Cardiac muscle cell (in vitro differentiated cells and primary cell): Measurements from ENCODE around the gene PSMB4. TPM values are rescaled to one million over a fixed set of nuclear protein-coding genes. Genes with fewer than 3 reads are reported as not detected.
"Not testable (repeated sequence)": the region's sequence is repeated elsewhere in the genome, so short reads cannot be mapped to it uniquely, and the experiment has no call there.

Experiments used
- DNase-seq, 2 donors: peaks; one replicate each; pipeline versions ENCODE4 v3.0.0 to v3.0.0-alpha.2; 2010 to 2017; ENCODE audit warnings: low read depth in 1 of 2, low spot score in 1 of 2
- H3K27ac ChIP-seq: fragments of 200-600 bp; sonication (generic); 2 replicates; pipeline ENCODE4 v1.5.1; 2016
- H3K27me3 ChIP-seq: fragments of 200-600 bp; sonication (generic); 2 replicates; pipeline ENCODE4 v1.6.0; 2016; ENCODE audit warnings: control low read depth
- H3K36me3 ChIP-seq: fragments of 200-600 bp; sonication (generic); 2 replicates; pipeline ENCODE4 v1.5.1; 2016; ENCODE audit warnings: control low read depth
- H3K4me1 ChIP-seq: fragments of 200-600 bp; sonication (generic); 2 replicates; pipeline ENCODE4 v1.8.1; 2017; ENCODE audit warnings: low read depth, mild to moderate bottlenecking, mixed run types
- H3K4me3 ChIP-seq: fragments of 200-600 bp; sonication (generic); 2 replicates; pipeline ENCODE4 v1.5.1; 2016; ENCODE audit warnings: mild to moderate bottlenecking
- H3K9me3 ChIP-seq: fragments of 200-600 bp; sonication (generic); 2 replicates; pipeline ENCODE4 v1.5.1; 2017; ENCODE audit warnings: low read depth, mild to moderate bottlenecking, control low read depth
- polyA plus RNA-seq: library from polyadenylated mRNA; unstranded; fragments of >200 nt; fragmentation: Nextera tagmentation; extraction: Ambion mirVana; gene quantifications from 2 replicates; pipeline ENCODE4 v1.2.1, GENCODE V29; 2016
- total RNA-seq: library from RNA; depleted of rRNA; stranded (reverse); fragments of >200 nt; gene quantifications from 2 replicates; pipeline ENCODE4 v1.2.3, GENCODE V29; 2016
- TF ChIP-seq, protein P1 (sequence below): IDR thresholded peaks from 2 replicates; pipeline ENCODE4 v1.5.1; 2012; ENCODE audit warnings: low read depth, mild to moderate bottlenecking, low read length

Gene PSMB4
- total and polyA plus RNA-seq, 2 experiments from 2014 or later = 104 to 220 TPM

GRCh38 chr1:151419819-151420218, 20.4 kb downstream of the PSMB4 start:
- Histone ChIP-seq H3K27me3 (no peaks in the 10 kb centered on the region), H3K36me3 (peaks cover 60% of the 10 kb centered on the region), H3K27ac (no peak overlapping the region), H3K4me3 (no peak overlapping the region), H3K9me3 (no peaks in the 10 kb centered on the region), H3K4me1 (no peaks in the 10 kb centered on the region)
- no peak for DNase-seq
- TF ChIP-seq, protein P1, sequence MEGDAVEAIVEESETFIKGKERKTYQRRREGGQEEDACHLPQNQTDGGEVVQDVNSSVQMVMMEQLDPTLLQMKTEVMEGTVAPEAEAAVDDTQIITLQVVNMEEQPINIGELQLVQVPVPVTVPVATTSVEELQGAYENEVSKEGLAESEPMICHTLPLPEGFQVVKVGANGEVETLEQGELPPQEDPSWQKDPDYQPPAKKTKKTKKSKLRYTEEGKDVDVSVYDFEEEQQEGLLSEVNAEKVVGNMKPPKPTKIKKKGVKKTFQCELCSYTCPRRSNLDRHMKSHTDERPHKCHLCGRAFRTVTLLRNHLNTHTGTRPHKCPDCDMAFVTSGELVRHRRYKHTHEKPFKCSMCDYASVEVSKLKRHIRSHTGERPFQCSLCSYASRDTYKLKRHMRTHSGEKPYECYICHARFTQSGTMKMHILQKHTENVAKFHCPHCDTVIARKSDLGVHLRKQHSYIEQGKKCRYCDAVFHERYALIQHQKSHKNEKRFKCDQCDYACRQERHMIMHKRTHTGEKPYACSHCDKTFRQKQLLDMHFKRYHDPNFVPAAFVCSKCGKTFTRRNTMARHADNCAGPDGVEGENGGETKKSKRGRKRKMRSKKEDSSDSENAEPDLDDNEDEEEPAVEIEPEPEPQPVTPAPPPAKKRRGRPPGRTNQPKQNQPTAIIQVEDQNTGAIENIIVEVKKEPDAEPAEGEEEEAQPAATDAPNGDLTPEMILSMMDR = no peak

DNA sequence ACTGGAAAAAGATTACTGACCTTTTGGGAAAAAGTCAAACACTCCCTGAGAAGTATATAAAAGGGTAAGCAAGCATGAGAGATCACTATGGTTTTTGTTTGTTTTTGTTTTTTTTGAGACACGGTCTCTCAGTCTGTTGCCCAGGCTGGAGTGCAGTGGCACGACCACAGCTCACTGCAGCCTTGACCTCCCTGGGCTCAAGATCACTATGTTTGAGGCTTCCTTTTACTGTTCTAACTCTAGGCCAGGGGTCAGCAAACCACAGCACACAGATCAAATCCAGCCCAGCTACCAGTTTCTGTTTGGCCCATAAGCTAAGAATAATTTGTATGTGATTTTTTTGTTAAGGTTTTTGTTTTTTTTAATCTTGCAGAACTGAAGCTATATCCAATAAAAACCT, 25.7 kb downstream of the PSMB4 start:
- no peaks in the 10 kb centered on the region for H3K4me1 ChIP-seq
- peaks cover 83% of the 10 kb centered on the region for H3K36me3 ChIP-seq
- TF ChIP-seq, protein P1 = no peak
- no peaks in the 10 kb centered on the region for H3K9me3 ChIP-seq
- peak overlapping the region; percentile 47 for H3K27ac ChIP-seq
- DNase-seq = no peak
- H3K27me3 ChIP-seq = no peaks in the 10 kb centered on the region
- H3K4me3 ChIP-seq = no peak overlapping the region

- DNase-seq = no peak
- Histone ChIP-seq H3K27ac (no peak overlapping the region), H3K27me3 (no peaks in the 10 kb centered on the region), H3K4me3 (no peak overlapping the region), H3K9me3 (no peaks in the 10 kb centered on the region), H3K36me3 (peaks cover 60% of the 10 kb centered on the region), H3K4me1 (no peaks in the 10 kb centered on the region)
- TF ChIP-seq, protein P1 = no peak
Measured at GRCh38 chr1:151428068-151428467, 28.7 kb downstream of the PSMB4 start.

DNA sequence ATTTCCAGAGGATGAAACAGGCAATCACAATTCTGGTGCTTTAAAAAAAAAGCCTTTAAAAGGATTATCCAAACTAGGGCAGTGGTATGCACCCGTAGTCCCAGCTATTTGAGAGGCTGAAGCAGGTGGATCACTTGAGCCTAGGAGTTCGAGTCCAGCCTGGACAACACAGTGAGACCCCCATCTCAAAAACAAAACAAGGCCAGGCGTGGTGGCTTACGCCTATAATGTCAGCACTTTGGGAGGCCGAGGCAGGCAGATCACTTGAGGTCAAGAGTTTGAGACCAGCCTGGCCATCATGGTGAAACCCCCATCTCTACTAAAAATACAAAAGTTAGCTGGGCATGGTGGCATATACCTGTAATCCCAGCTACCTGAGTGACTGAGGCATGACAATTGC, 34.5 kb downstream of the PSMB4 start:
- peaks cover 15% of the 10 kb centered on the region for H3K36me3 ChIP-seq
- not testable (repeated sequence) for H3K9me3 ChIP-seq, H3K27ac ChIP-seq, H3K27me3 ChIP-seq, DNase-seq, H3K4me1 ChIP-seq, H3K4me3 ChIP-seq

DNA sequence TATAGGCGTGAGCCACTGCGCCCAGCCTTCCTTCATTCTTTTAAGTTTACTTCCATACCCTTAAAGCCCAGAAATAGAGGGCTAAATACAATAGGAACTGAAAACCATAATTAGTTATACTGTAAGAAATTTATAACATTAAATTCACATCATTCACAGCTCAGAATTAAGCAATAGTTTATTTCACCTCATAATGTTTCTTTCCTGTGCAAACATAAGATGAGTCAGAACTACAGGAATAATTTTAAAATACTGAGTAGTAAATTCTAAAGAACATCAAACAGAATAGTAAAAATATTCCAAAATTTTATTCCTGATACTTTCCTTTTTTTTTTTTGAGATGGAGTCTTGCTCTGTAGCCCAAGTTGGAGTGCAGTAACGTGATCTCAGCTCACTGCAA, 35.8 kb downstream of the PSMB4 start:
- DNase-seq = no peak
- Histone ChIP-seq H3K9me3 (no peaks in the 10 kb centered on the region), H3K4me1 (no peaks in the 10 kb centered on the region), H3K27me3 (no peaks in the 10 kb centered on the region), H3K27ac (no peak overlapping the region), H3K36me3 (peaks cover 11% of the 10 kb centered on the region), H3K4me3 (no peak overlapping the region)
- TF ChIP-seq, protein P1 = no peak

DNA sequence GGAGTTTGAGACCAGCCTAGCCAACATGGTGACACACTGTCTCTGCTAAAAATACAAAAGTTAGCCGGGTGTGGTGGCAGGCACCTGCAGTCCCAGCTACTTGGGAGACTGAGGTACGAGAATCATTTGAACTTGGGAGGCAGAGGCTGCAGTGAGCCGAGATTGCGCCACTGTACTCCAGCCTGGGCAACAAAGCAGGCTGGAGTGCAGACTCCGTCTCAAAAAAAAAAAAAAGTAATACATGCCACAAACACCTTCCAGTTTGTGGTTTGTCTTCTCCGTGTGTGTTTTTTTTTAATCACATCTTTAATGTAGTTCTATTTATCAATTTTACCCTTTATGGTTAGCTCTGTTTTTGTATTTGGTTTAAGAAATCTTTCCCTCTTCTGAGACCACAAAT, 37.6 kb downstream of the PSMB4 start:
- Histone ChIP-seq H3K27me3 (no peaks in the 10 kb centered on the region), H3K9me3 (no peaks in the 10 kb centered on the region), H3K4me3 (no peak overlapping the region), H3K36me3 (peaks cover 10% of the 10 kb centered on the region), H3K4me1 (no peaks in the 10 kb centered on the region), H3K27ac (no peak overlapping the region)
- TF ChIP-seq, protein P1 = no peak
- DNase-seq = no peak

DNA sequence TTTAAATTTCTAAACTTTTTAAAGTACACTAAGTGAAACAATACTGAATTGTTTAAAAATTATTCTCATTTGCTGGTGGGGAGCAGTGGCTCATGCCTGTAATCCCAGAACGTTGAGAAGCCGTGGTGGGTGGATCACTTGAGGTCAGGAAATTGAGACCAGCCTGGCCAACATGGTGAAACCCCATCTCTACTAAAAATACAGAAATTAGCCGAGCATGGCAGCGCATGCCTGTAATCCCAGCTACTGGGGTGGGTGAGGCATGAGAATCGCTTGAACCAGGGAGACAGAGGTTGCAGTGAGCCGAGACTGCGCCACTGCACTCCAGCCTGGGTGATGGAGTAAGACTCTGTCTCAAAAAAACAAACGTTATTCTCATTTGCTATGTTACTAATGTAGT, 38.0 kb downstream of the PSMB4 start:
- not testable (repeated sequence) for H3K27ac ChIP-seq, H3K4me3 ChIP-seq, H3K4me1 ChIP-seq, H3K27me3 ChIP-seq, H3K9me3 ChIP-seq, DNase-seq
- H3K36me3 ChIP-seq = peaks cover 10% of the 10 kb centered on the region
